Measurements from ENCODE around the gene ATXN7L1.

The ATXN7L1 gene

DNA sequence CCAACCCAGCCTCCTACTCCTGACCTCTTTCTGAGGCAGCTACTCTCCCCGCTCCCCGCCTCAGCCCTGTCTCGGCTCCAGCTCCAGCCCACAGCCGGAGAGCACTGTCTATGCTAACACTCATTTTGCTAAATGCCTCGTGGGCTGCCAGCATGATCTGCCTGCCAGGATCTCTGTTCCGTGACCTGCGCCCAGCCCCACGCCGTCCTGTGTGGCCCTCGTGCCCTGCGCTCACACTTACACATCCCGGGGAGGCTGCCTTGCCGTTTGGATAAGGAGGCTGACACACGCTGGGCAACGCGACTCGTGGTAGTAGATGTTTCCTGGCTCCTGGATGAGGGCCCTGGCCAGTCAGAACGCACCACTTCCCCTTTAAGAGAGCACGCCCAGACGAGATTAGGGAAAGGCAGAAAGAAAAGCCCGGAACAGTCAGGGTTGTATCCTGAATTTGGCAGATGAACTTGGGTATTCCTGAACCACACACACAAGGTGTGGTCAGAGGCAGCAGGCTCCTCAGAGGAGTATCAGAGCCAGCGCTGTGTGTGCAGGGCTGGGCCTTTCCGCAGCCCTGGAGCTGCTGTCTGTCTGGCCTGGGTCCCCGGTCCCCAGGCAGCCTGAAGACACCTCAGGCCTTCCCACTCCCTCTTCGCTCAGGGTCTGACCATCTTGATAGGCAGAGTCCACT, 197.4 kb downstream of the ATXN7L1 start:
- no peak overlapping the region for H3K4me3 ChIP-seq (ENCODE audit: insufficient read length, low read depth)
- DNase-seq (ENCODE audit: low read depth, low spot score), result no peak

DNA sequence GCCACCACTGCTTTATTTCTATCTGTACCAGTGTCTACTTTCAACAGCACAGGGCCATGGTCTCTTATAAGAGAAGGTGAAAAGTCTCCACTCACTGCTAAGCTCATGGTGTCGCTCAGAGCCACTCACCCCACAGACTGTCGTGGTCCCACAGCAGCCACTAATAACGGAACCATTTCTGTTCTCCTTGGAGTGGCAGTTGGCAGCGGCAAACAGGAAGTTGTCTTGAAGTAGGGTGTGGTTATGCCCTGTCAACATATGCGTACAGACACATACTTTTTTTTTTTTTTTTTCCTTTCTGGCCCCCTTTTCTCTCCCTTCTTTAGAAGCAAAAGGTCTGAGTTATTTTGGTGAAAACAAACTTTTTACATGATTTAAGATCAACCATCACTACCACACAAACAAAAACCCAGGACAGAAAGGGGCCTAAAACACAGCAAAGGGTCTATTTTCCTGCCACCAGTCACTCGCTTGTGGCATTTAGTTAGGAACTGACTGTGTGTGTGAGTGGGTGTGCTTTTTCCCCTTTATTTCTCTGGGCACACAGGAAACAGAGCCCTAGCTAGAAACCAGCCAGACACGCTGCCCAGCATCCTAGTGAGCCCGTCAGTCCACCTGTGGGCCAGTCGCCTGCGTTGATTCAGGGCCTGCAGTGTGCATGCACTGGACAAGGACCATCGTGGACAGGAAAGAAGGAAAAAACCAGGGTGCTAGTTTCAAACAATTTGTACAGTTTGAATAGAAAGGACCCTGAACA, 198.4 kb downstream of the ATXN7L1 start:
- H3K4me1 ChIP-seq (ENCODE audit: insufficient read depth, insufficient read length), result peaks cover 3% of the 10 kb centered on the region
- DNase-seq (ENCODE audit: low read depth, low spot score), result no peak
- H3K36me3 ChIP-seq (ENCODE audit: insufficient read depth, insufficient read length, low read length), result no peaks in the 10 kb centered on the region
- no peak overlapping the region for H3K4me3 ChIP-seq (ENCODE audit: insufficient read length, low read depth)
- H3K9ac ChIP-seq (ENCODE audit: insufficient read length, low read depth), result no peak overlapping the region
- TF ChIP-seq ZNF274 (IDR thresholded peaks at IDR 0.05; ENCODE audit: low read depth, low read length), result no peak
- TF ChIP-seq YY1 (IDR thresholded peaks at IDR 0.05; ENCODE audit: insufficient read depth, insufficient read length), result no peak
- no peak for TF ChIP-seq SUZ12 (IDR thresholded peaks at IDR 0.05; ENCODE audit: extremely low read depth, insufficient read depth, insufficient read length)
- H3K9me3 ChIP-seq (ENCODE audit: insufficient read depth, low read length), result no peaks in the 10 kb centered on the region
- H3K27me3 ChIP-seq (ENCODE audit: insufficient read depth, insufficient read length), result no peaks in the 10 kb centered on the region

More for the DNA sequence above, 197.4 kb downstream of the ATXN7L1 start:
- Histone ChIP-seq H3K9ac (ENCODE audit: insufficient read length, low read depth) (no peak overlapping the region), H3K4me1 (ENCODE audit: insufficient read depth, insufficient read length) (peaks cover 3% of the 10 kb centered on the region), H3K27me3 (ENCODE audit: insufficient read depth, insufficient read length) (no peaks in the 10 kb centered on the region), H3K36me3 (ENCODE audit: insufficient read depth, insufficient read length, low read length) (no peaks in the 10 kb centered on the region), H3K9me3 (ENCODE audit: insufficient read depth, low read length) (no peaks in the 10 kb centered on the region)
- TF ChIP-seq ZNF274 (IDR thresholded peaks at IDR 0.05; ENCODE audit: low read depth, low read length), result no peak
- no peak for TF ChIP-seq SUZ12 (IDR thresholded peaks at IDR 0.05; ENCODE audit: extremely low read depth, insufficient read depth, insufficient read length)
- no peak for TF ChIP-seq YY1 (IDR thresholded peaks at IDR 0.05; ENCODE audit: insufficient read depth, insufficient read length)

DNA sequence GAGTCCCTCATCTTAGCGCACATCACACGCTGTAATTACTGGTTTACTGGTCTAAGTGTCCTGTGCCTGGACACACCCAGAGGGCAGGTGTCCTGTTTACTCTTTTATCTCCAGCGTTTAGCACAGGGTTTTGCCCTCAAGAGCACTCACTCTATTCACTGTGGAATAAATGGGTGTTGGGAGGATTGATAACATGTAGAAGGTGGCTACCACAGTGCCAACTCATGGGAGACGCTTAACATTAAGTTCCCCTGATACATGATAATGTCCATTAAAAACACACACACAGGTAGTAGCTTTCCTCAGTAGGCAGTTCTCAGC, 199.0 kb downstream of the ATXN7L1 start:
- Histone ChIP-seq H3K9me3 (ENCODE audit: insufficient read depth, low read length) (no peaks in the 10 kb centered on the region), H3K4me1 (ENCODE audit: insufficient read depth, insufficient read length) (peaks cover 3% of the 10 kb centered on the region), H3K27me3 (ENCODE audit: insufficient read depth, insufficient read length) (no peaks in the 10 kb centered on the region), H3K36me3 (ENCODE audit: insufficient read depth, insufficient read length, low read length) (no peaks in the 10 kb centered on the region), H3K4me3 (ENCODE audit: insufficient read length, low read depth) (no peak overlapping the region), H3K9ac (ENCODE audit: insufficient read length, low read depth) (no peak overlapping the region)
- DNase-seq (ENCODE audit: low read depth, low spot score), result no peak
- TF ChIP-seq YY1 (IDR thresholded peaks at IDR 0.05; ENCODE audit: insufficient read depth, insufficient read length), result no peak
- TF ChIP-seq ZNF274 (IDR thresholded peaks at IDR 0.05; ENCODE audit: low read depth, low read length), result no peak
- TF ChIP-seq SUZ12 (IDR thresholded peaks at IDR 0.05; ENCODE audit: extremely low read depth, insufficient read depth, insufficient read length), result no peak

DNA sequence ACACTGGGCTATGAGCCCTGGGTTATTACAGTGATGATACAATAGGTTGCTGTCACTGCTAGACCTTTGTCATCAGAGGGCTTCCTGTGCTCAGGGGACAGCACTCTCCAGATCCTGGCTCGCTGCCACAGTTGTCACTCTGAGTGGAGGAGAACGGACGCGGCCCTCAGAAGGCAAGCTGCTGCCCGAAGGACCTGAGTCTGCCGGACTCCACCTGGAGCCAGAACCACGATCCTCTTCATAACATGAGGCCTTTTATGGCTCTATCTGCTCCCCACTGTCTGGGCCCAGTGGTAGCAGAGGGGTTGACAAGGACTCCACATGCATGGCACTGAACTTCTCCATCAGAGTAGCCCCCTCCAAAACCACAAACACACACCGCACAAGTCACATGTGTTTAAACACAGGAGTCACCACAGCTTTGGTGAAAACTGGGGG, 200.4 kb downstream of the ATXN7L1 start:
- no peaks in the 10 kb centered on the region for H3K36me3 ChIP-seq (ENCODE audit: insufficient read depth, insufficient read length, low read length)
- DNase-seq (ENCODE audit: low read depth, low spot score), result no peak
- no peak overlapping the region for H3K4me3 ChIP-seq (ENCODE audit: insufficient read length, low read depth)
- no peaks in the 10 kb centered on the region for H3K9me3 ChIP-seq (ENCODE audit: insufficient read depth, low read length)
- TF ChIP-seq YY1 (IDR thresholded peaks at IDR 0.05; ENCODE audit: insufficient read depth, insufficient read length), result no peak
- TF ChIP-seq SUZ12 (IDR thresholded peaks at IDR 0.05; ENCODE audit: extremely low read depth, insufficient read depth, insufficient read length), result no peak
- no peak for TF ChIP-seq ZNF274 (IDR thresholded peaks at IDR 0.05; ENCODE audit: low read depth, low read length)
- no peak overlapping the region for H3K9ac ChIP-seq (ENCODE audit: insufficient read length, low read depth)
- H3K4me1 ChIP-seq (ENCODE audit: insufficient read depth, insufficient read length), result peaks cover 3% of the 10 kb centered on the region
- H3K27me3 ChIP-seq (ENCODE audit: insufficient read depth, insufficient read length), result no peaks in the 10 kb centered on the region

DNA sequence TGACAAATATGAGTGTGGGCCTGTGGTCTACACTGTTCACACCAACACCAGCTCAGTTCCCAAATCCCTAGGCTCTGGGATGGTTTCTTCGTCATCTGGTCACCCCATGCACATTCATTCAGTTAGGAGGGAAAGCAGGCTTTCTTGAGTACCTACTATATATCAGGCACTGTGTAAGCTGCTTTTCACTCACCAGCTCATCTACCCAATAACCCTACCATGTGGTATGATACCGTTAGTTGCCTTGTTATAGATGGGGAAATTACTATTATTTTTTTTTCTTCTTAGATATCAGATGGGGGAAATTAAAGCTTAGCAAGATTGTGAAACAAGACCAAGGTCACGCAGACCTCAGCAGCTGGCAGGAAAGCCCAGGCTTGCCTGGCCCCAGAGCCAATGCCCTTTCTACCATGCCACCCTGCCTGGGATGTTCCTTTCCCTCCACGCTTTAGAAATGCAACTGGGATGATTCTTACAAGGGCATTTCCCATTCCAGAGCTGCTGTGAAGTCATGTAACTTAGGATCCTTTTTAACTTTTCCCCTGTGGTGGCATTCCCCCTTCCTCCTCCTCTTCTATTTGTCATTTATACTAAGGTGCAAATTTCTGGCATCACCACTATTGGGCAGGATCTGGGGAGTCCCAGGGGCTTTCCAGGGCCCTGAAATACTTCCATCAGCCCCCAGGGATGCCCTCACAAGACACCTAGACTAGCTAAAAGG, 202.0 kb downstream of the ATXN7L1 start:
- Histone ChIP-seq H3K4me1 (ENCODE audit: insufficient read depth, insufficient read length) (peaks cover 3% of the 10 kb centered on the region), H3K36me3 (ENCODE audit: insufficient read depth, insufficient read length, low read length) (no peaks in the 10 kb centered on the region), H3K9ac (ENCODE audit: insufficient read length, low read depth) (no peak overlapping the region), H3K4me3 (ENCODE audit: insufficient read length, low read depth) (no peak overlapping the region), H3K9me3 (ENCODE audit: insufficient read depth, low read length) (no peaks in the 10 kb centered on the region), H3K27me3 (ENCODE audit: insufficient read depth, insufficient read length) (no peaks in the 10 kb centered on the region)
- DNase-seq (ENCODE audit: low read depth, low spot score), result no peak
- no peak for TF ChIP-seq SUZ12 (IDR thresholded peaks at IDR 0.05; ENCODE audit: extremely low read depth, insufficient read depth, insufficient read length)
- no peak for TF ChIP-seq YY1 (IDR thresholded peaks at IDR 0.05; ENCODE audit: insufficient read depth, insufficient read length)
- no peak for TF ChIP-seq ZNF274 (IDR thresholded peaks at IDR 0.05; ENCODE audit: low read depth, low read length)

DNA sequence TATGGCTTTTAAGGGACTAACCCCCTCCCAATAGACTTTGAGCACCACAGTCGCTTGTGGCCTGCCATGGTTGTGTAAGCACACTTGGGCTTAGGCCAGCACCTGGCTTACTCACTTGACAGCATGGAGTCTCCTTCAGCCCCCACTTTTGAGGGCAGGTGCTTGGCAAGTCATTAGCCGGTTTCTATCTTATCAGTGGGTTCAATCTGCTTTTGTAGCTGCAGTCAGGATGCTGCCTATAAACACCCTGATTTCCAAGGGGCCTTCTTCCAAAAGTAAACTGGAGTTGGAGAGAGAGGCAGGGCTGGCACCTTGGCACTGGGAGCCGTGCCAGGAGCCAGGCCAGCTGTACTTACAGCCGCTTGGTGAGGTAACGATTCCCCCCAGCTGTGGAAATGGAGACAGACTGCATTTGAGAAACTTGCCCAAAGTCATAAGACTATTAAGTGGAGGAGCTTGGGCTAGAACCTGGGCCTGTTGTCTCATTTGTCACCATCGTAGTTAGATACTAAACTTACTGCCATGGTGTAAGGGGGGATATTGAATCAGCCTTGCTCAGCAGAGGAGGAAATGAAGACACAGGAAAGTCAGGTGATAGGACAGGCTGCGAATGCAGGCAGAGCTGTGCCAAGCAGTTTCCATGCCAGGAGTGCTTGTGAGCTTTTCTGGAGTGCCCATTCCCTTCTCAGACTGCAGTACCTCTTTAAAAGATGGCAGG, 202.9 kb downstream of the ATXN7L1 start:
- DNase-seq (ENCODE audit: low read depth, low spot score), result no peak
- TF ChIP-seq YY1 (IDR thresholded peaks at IDR 0.05; ENCODE audit: insufficient read depth, insufficient read length) (no peak), ZNF274 (IDR thresholded peaks at IDR 0.05; ENCODE audit: low read depth, low read length) (no peak), SUZ12 (IDR thresholded peaks at IDR 0.05; ENCODE audit: extremely low read depth, insufficient read depth, insufficient read length) (no peak)
- peak overlapping the region; percentile 3 for H3K9ac ChIP-seq (ENCODE audit: insufficient read length, low read depth)
- no peaks in the 10 kb centered on the region for H3K36me3 ChIP-seq (ENCODE audit: insufficient read depth, insufficient read length, low read length)
- peaks cover 3% of the 10 kb centered on the region for H3K4me1 ChIP-seq (ENCODE audit: insufficient read depth, insufficient read length)
- H3K4me3 ChIP-seq (ENCODE audit: insufficient read length, low read depth), result no peak overlapping the region
- H3K27me3 ChIP-seq (ENCODE audit: insufficient read depth, insufficient read length), result no peaks in the 10 kb centered on the region
- no peaks in the 10 kb centered on the region for H3K9me3 ChIP-seq (ENCODE audit: insufficient read depth, low read length)
